HG03442 (cell line): ENCODE measurements around the gene PPP1R12B.

Experiments
- ATAC-seq: cut with Tn5 transposase; IDR thresholded peaks from one replicate; pipeline ENCODE4 v1.9.1; 2021; ENCODE audit warnings: mild to moderate bottlenecking, moderate library complexity; ENCODE audit not compliant: unreplicated experiment

The PPP1R12B gene

GRCh38 chr1:202348509-202349205 lies at the start of gene PPP1R12B:
TSS of gene PPP1R12B (plus strand) at chr1:202348699. CDS start at chr1:202348852, 153 bp downstream.
- ATAC-seq = peak; percentile 94

GRCh38 chr1:202302166-202302565 lies 46.3 kb upstream of the PPP1R12B start:
- no peak for ATAC-seq

- ATAC-seq = no peak
Measured at GRCh38 chr1:202304375-202304774, 44.1 kb upstream of the PPP1R12B start.

GRCh38 chr1:202305168-202305567 lies 43.3 kb upstream of the PPP1R12B start:
- ATAC-seq = no peak

- ATAC-seq = no peak
Measured at GRCh38 chr1:202306535-202307345, 41.8 kb upstream of the PPP1R12B start.

GRCh38 chr1:202310071-202310725 lies 38.3 kb upstream of the PPP1R12B start:
- no peak for ATAC-seq

- ATAC-seq = no peak
Measured at GRCh38 chr1:202310746-202311145, 37.8 kb upstream of the PPP1R12B start.

GRCh38 chr1:202311875-202312635 lies 36.4 kb upstream of the PPP1R12B start:
- no peak for ATAC-seq

- ATAC-seq = no peak
Measured at GRCh38 chr1:202315576-202316168, 32.8 kb upstream of the PPP1R12B start.

- ATAC-seq = no peak
Measured at GRCh38 chr1:202316186-202316585, 32.3 kb upstream of the PPP1R12B start.

GRCh38 chr1:202317941-202318925 lies 30.3 kb upstream of the PPP1R12B start:
- ATAC-seq = no peak

- no peak for ATAC-seq
Measured at GRCh38 chr1:202319381-202320080, 29.0 kb upstream of the PPP1R12B start.

- ATAC-seq = no peak
Measured at GRCh38 chr1:202320081-202320405, 28.5 kb upstream of the PPP1R12B start.

GRCh38 chr1:202323731-202324130 lies 24.8 kb upstream of the PPP1R12B start:
- ATAC-seq = no peak

GRCh38 chr1:202324646-202325045 lies 23.9 kb upstream of the PPP1R12B start:
- ATAC-seq = no peak

GRCh38 chr1:202329891-202330290 lies 18.6 kb upstream of the PPP1R12B start:
- ATAC-seq = no peak

- ATAC-seq = no peak
Measured at GRCh38 chr1:202333861-202334260, 14.6 kb upstream of the PPP1R12B start.

- no peak for ATAC-seq
Measured at GRCh38 chr1:202343652-202344349, 4.7 kb upstream of the PPP1R12B start.
